ENCODE data around the gene LRP1B.

- TF ChIP-seq CTCF (conservative IDR thresholded peaks at IDR 0.05 in 1 of 2, IDR thresholded peaks at IDR 0.05 in 1 of 2; ENCODE audit: extremely low read depth in 1 of 2, insufficient read depth in 1 of 2, low read depth in 1 of 2, low read length in 2 of 2), result no peak
- TF ChIP-seq EZH2 (IDR thresholded peaks at IDR 0.05; ENCODE audit: borderline replicate concordance, low read length), result no peak
These were observed 1136.0 kb downstream of the LRP1B start for GRCh38 chr2:140994856-140995255.
